CD4-positive, alpha-beta T cell treated with Interleukin-15 for 1 hour (primary cell): Measurements from ENCODE around the gene TNFAIP3.
"Not testable (repeated sequence)": the region's sequence is repeated elsewhere in the genome, so short reads cannot be mapped to it uniquely, and the experiment has no call there.

ENCODE experiments used
- DNase-seq: peaks from one replicate; pipeline ENCODE4 v3.0.0-alpha.2; 2020

Gene TNFAIP3

DNA sequence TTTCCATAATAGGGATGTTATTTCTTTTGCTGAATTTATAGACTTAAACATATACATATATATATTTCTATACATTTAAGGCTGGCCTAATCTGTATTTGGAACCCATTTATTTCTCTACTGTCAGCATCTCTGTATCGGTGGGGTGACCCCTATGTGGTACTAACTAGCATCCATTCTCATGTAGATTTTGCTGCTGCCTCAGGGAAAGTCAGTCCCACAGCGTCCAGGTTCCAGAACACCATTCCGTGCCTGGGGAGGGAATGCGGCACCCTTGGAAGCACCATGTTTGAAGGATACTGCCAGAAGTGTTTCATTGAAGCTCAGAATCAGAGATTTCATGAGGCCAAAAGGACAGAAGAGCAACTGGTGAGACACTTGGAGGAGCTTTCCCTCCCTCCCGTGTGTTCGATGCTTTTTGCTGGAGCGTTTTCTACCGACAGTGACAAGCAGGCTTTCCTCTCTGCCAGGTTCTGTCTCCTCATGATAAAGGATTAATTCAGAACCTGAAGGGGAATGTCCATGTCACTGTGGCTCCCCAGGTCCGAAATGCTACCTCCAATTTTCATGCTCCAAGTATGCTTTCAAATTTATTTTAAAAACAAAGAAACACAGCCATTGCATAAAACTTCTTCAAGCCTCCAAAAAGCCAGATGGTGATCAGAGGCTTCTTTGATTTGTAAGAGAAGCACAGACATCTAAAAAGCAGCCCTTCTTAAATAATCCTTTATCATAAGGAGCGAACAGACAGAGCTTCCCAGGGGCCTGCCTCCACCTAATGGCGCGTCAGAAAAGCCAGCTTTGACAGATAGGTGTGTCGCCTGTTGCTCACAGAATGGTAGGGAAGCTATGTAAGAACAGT, 13.1 kb downstream of the TNFAIP3 start:
- no peak for DNase-seq

DNA sequence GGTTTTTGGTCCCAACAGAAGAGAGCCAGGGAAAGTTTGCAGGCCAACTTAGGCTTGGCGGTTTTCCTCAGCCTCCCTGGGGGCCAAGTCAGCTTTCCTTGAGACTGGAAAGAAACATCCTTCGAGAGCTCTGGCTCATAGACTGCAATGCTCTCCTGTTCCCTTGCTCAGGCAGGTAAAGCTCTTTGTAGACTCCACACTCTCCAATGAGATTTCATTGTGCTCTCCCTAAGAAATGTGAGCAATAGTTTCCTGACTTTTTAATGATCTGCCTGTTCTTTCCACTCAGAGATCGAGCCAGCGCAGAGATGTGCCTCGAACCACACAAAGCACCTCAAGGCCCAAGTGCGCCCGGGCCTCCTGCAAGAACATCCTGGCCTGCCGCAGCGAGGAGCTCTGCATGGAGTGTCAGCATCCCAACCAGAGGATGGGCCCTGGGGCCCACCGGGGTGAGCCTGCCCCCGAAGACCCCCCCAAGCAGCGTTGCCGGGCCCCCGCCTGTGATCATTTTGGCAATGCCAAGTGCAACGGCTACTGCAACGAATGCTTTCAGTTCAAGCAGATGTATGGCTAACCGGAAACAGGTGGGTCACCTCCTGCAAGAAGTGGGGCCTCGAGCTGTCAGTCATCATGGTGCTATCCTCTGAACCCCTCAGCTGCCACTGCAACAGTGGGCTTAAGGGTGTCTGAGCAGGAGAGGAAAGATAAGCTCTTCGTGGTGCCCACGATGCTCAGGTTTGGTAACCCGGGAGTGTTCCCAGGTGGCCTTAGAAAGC, 13.9 kb downstream of the TNFAIP3 start:
- DNase-seq = peak; percentile 51

DNA sequence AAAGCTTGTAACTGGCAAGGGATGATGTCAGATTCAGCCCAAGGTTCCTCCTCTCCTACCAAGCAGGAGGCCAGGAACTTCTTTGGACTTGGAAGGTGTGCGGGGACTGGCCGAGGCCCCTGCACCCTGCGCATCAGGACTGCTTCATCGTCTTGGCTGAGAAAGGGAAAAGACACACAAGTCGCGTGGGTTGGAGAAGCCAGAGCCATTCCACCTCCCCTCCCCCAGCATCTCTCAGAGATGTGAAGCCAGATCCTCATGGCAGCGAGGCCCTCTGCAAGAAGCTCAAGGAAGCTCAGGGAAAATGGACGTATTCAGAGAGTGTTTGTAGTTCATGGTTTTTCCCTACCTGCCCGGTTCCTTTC, 14.4 kb downstream of the TNFAIP3 start:
- DNase-seq = peak; percentile 56

DNA sequence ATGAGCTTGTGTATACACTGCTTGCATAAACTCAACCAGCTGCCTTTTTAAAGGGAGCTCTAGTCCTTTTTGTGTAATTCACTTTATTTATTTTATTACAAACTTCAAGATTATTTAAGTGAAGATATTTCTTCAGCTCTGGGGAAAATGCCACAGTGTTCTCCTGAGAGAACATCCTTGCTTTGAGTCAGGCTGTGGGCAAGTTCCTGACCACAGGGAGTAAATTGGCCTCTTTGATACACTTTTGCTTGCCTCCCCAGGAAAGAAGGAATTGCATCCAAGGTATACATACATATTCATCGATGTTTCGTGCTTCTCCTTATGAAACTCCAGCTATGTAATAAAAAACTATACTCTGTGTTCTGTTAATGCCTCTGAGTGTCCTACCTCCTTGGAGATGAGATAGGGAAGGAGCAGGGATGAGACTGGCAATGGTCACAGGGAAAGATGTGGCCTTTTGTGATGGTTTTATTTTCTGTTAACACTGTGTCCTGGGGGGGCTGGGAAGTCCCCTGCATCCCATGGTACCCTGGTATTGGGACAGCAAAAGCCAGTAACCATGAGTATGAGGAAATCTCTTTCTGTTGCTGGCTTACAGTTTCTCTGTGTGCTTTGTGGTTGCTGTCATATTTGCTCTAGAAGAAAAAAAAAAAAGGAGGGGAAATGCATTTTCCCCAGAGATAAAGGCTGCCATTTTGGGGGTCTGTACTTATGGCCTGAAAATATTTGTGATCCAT, 15.3 kb downstream of the TNFAIP3 start:
- DNase-seq = peak; percentile 41

DNA sequence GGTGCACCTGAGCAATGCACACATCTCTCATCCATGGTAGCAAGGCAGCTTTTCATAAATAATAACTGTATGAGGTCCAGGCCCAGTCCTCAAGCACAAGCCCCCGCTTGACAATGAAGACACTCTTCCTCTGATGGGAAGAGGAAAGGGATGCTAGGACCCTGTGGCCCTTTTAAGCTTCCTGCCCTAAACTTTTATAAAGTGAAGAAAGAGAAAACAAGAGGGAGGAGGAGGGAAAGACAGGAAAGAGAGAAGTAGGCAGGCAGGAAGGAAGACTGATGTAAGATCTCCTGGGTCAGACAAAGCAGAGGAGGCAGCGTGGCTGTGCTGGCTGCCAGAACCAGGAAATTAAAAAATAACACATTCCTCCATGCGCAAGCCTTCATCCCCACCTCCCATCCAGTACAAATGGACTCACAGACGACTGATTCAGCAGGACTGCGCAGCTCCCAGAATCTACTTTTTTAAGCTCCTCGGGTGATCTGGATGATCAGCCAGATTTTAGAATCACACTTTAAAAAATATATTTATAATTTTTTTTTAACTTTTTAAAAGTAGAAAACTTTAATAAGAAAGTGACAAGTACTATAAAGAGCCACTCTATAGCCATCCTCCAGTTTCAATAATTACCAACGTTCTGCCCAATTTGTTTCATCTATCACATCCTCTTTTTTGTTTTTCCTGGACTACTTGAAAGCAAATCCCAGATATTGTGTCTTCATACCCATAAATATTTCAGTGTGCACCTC, 16.5 kb downstream of the TNFAIP3 start:
- DNase-seq = peak; percentile 68

DNA sequence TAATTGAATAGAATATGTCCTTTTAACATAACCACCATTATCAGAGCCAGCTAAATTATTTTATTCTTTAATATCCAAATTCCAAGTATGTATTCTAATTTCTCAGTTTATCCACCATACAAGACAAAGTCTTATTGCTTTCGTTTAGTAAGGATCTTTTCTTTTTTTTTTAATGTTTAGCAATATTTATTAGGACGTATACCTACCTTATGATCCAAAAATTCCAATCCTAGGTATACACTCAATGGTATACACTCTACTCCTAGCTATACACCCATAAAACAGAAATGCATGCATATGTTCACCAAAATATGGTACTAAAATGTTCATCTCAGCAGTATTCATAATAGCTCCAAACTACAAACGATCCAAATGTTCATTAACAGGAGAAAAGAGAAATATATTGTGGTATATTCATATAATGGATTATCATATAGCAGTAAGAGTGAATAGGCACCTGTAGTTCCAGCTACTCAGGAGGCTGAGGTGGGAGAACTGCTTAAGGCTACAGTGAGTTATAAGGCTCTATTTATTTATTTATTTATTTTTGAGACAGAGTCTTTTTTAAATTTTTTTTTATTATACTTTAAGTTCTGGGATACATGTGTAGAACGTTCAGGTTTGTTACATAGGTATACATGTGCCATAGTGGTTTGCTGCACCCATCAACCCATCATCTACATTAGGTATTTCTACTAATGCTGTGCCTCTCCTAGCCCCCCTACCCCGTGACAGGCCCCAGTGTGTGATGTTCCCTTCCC, 17.3 kb downstream of the TNFAIP3 start:
- DNase-seq = peak; percentile 36

DNA sequence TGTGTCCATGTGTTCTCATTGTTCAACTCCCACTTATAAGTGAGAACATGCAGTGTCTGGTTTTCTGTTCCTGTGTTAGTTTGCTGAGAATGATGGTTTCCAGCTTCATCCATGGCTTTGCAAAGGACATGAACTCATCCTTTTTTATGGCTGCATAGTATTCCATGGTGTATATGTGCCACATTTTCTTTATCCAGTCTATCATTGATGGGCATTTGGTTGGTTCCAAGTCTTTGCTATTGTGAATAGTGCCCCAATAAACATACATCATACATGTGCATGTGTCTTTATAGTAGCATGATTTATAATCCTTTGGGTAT, 17.8 kb downstream of the TNFAIP3 start:
- not testable (repeated sequence) for DNase-seq

DNA sequence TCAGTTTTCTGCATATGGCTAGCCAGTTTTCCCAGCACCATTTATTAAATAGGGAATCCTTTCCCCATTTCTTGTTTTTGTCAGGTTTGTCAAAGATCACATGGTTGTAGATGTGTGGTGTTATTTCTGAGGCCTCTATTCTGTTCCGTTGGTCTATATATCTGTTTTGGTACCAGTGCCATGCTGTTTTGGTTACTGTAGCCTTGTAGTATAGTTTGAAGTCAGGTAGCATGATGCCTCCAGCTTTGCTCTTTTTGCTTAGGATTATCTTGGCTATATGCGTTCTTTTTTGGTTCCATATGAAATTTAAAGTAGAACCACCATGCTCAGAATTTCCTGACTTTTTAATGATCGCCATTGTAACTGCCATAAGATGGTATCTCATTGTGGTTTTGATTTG, 19.2 kb downstream of the TNFAIP3 start:
- DNase-seq = not testable (repeated sequence)

DNA sequence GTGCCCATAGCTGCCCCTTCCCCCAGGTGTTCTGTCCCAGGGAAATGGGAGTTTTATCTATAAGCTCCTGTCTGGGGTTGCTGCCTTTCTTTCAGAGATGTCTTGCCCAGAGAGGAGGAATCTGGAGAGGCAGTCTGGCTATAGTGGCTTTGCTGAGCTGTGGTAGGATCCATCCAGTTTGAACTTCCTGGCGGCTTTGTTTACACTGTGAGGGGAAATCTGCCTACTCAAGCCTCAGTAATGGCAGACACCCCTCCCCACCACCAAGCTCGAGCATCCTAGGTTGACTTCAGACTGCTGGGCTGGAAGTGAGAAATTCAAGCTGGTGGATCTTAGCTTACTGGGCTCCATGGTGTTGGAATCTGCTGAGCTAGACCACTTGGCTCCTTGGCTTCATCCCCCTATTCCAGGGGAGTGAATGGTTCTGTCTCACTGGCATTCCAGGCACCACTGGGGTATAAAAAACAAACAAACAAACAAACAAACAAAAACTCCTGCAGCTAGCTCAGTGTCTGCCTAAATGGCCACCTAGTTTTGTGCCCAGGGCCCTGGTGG, 24.0 kb downstream of the TNFAIP3 start:
- no peak for DNase-seq

DNA sequence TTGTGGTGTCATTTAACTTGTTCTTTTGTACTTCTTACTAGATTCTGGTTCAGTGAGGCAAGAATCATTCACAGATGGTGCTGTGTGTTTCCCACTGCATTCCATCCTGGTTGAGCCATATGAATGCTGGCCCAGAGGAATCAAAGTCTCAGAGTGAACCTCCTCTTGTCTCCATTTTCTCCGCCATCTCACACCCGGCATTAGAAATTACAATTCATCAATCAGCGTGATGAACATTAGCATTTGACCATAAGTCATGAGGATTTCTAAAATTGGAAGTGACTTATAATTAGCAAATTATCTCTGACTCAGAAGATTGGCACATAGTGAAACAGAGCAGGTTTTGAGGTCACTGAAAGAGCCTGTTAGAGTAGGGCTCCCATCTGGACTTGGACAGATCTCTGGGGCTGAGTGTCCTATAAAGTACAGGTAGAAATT, 25.2 kb downstream of the TNFAIP3 start:
- no peak for DNase-seq

DNA sequence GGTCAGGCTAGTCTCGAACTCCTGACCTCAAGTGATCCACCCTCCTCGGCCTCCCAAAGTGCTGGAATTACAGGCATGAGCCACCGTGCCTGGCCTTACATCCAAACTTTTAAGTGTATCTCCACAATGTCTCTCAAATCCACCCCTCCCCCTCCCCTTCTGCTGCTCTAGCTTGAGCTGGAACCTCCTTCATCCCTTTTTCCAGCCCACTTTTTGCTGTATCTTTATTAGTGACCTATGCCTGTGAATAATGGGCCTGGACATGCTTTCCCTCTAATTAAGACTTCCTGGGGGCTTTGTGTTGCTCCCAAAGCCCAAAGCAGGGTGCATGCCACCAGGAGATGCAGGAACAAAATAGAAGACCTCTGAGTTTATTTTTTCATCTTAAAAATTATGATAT, 26.1 kb downstream of the TNFAIP3 start:
- no peak for DNase-seq

DNA sequence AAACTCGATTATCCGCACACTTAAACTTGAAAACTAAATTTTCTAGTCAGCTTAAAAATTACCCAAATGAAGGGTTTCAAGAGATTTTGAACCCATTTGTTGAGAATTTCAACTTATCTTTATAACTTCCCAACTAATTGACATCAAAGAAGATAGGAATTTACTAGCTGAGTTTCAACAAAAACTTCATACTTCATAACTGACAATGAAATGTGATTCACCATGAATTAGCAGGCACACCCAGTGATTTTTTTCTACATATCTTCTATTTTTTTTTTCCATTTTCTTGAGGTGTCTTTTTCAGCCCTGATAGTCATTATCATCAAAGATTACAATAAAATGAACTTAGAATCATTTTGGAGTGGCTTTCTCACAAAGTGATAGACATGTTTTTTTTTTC, 26.7 kb downstream of the TNFAIP3 start:
- DNase-seq = no peak

DNA sequence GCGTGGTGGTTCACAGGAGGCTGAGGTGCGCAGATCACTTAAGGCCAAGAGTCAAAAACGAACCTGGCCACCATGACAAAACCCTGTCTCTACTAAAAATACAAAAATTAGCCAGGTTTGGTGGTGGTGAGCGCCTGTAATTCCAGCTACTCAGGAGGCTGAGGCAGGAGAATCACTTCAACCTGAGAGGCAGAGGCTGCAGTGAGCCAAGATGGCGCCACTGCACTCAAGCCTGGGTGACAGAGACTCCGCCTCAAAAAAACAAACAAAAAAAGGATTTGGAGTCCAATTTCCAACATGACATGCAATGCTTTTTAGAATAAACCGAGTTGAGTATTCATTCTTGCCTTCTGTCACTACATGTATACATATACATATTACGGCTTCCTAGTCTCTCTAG, 27.3 kb downstream of the TNFAIP3 start:
- DNase-seq = not testable (repeated sequence)

DNA sequence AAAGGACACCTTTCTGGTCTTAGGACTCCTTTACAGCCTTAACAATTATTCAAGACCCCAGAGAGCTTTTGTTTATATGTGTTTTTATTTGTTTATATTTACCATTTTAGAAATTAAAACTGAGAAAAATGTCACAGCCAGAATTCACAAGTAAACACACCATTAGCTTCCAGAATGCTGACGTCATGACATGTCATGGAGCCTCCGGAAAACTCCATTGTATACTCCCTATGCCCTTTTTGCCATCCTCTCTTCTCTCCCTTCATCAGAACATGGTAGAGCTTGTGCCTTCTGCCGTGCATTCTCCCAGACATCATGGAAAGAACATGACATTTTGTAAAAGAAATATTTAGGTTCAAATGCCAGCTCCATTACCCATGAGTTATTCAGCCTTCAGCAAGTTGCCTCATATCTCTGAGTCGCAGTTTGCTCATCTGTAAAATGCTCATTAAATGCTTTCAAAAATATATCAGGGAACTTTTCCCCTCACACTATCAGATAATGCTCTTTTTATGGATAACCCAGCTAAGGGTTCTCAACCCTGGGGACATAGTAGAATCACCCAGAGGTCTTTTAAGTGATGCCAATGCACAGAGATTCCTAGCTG, 27.8 kb downstream of the TNFAIP3 start:
- no peak for DNase-seq

DNA sequence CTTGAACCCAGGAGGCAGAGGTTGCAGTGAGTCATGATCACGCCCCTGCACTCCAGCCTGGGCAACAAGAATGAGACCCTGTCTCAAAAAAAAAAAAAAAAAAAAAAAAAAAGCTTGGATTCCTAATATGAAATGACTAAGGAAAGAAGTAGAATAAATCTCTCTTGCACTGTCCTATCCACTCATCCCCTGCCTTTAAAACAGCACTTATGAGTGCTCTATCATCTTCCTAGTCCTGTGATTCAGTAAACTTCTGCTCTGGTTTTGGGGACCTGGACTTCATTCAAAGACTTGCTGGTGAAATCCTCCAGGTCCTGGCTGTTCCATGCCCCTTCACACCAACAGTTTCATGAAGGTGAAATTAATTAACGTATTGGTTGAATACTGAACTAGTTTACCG, 29.6 kb downstream of the TNFAIP3 start:
- no peak for DNase-seq

DNA sequence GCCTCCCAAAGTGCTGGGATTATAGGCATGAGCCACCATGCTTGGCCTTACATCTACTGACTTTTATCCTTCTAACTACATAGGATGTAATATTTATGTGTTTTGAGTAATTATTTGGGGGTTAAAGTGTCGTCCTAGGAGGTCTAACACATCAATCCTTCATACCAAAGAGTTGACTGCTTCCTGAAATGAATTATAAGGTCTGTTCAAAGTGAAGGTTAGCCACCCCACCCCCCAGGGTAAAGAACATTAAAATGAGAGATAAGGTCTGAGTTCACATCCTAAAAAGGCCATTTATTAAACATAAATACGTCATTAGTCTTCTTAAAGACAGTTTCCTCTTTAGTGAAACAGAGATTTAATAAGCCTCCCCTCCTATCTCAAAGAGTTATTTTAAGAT, 33.8 kb downstream of the TNFAIP3 start:
- DNase-seq = no peak

DNA sequence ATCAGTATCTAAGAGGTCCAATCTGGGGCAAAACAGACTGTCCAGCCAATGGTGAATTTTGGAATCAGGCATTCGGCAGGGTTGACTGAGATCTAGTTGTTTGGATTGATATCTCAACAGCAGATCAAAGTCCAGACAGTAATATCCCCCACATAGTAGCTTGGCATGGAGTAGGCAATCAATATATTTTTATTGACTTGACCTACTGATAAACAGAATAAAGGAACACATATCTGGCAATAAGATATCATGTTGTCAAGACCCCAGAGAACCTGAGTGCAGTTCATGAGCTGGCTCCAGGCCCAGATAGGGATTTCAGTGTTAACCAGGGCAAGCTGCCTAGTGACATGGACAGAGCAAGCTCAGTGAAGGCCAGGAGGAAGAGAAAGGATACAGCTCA, 34.4 kb downstream of the TNFAIP3 start:
- no peak for DNase-seq

DNA sequence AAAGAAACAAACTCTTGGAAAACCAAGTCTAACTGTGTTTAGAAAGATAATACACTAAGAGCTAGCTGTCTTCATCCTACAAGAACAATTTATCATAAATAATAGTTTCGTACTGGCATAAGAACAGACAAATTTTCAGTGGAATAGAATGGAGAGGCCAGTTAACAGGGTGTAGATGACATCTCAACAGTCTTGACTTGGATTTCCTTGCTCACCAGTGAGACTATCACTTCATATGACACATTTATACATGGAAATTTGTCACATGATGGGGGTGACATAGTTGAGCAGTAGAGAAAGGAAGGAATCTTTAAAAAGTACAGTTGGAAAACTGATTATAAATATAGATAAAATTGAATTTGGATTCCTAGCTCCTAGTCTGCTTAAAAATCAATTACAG, 35.6 kb downstream of the TNFAIP3 start:
- no peak for DNase-seq

DNA sequence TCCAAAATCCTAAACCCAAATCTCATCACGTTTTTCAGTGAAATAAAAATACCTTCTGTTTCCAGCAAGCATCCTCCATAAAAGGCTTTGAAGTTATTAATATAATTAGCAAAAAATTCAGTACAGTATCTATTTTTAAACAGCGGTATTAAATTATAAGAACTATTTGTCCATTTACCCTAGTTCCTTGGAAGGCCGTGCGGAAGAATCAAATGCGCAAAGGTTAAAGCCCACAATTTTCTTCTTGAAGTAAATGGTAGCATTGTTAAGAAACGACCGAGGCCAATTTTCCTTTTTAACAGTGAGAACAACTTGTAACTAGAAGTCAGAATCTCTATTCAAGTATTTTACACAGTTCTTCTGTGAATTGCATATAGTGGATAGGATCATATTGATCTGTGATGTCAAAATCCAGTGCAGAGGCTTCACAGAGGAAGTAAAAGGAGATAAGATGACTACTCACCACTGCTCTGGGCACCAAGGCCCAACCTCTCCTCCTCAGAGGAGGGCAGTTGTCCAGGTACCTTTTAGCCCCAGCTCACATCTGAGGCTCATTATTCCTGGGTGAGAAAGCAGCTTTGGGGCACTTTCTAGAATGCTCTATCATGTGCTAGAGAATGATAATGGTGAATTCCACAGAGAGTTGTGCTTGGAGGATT, 36.3 kb downstream of the TNFAIP3 start:
- no peak for DNase-seq

DNA sequence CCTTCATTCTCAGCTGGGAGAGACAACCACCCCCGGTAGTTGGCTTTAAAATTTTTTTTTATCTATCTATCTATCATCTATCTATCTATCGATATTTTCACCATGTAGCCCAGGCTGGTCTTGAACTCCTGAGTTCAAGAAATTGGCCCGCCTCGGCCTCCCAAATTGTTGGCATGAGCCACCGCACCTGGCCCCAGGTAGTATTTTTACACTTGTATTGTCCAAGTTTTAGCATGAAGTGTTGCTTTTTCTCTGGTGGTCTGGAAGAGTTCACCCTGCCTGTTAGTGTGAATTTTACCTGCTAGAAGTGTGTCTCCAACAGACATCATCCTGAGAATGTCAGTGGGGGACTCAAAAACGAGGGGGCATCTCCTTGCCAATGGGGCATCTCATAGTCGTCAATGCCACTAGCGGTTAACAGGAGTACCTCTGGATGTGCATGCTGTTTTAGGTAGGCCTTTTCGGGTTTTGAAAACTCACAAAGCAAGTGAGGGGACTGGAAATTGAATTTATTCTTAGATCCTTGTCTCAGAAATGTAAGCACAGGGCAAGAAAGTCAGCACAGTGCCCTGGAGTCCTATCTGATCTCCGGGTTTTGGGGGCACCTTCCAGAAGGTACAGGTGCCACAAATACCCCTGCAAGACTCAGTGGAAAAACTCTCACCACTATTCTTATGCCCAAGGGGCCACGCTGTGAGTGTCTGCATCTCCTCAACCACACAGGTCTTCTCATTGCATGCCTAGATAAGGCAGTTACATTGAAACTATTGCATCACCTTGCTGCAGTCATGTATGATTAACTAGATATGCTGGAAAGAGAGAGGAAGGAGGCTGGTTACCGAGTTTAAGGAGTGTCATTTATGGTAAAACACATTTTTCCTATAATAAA, 37.1 kb downstream of the TNFAIP3 start:
- DNase-seq = no peak
